ENCODE measurements around the gene CTAGE9. TPM values are rescaled to one million over a fixed set of nuclear protein-coding genes. Genes with fewer than 3 reads are reported as not detected.

CTAGE9 gene
- total and polyA plus RNA-seq, 2 of the 8 experiments (the other 6 are each of a cell fraction or from before 2014, with no cell fraction given) = not detected

DNA sequence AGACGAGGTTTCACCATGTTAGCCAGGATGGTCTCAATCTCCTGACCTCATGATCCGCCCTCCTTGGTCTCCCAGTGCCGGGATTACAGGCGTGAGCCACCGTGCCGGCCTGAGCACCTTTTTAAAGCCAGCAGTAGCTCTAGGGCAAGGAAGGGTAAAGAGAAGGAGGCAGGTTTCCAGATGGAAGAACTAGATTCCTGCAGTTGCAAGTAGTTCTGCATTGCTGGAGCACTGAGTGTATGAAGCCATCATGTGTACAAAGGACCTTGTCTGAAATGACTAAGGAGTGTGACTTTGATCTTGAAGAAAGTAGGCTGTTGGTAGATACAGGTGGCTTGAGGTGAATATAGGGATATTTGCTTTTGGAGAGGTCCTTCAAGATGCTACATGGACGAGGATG, 13.9 kb downstream of the CTAGE9 start:
- no peak overlapping the region for H4K5ac ChIP-seq (ENCODE audit: insufficient read length, low read depth, low read length)
- no peak for TF ChIP-seq CEBPB (IDR thresholded peaks at IDR 0.05; ENCODE audit: low read depth, low read length)
- TF ChIP-seq, protein P1, sequence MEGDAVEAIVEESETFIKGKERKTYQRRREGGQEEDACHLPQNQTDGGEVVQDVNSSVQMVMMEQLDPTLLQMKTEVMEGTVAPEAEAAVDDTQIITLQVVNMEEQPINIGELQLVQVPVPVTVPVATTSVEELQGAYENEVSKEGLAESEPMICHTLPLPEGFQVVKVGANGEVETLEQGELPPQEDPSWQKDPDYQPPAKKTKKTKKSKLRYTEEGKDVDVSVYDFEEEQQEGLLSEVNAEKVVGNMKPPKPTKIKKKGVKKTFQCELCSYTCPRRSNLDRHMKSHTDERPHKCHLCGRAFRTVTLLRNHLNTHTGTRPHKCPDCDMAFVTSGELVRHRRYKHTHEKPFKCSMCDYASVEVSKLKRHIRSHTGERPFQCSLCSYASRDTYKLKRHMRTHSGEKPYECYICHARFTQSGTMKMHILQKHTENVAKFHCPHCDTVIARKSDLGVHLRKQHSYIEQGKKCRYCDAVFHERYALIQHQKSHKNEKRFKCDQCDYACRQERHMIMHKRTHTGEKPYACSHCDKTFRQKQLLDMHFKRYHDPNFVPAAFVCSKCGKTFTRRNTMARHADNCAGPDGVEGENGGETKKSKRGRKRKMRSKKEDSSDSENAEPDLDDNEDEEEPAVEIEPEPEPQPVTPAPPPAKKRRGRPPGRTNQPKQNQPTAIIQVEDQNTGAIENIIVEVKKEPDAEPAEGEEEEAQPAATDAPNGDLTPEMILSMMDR (IDR thresholded peaks at IDR 0.05; ENCODE audit: control extremely low read depth in 1 of 3, insufficient read depth in 1 of 3, low read depth in 1 of 3, low read length in 3 of 3) = no peak
- no peak for TF ChIP-seq SAP30 (IDR thresholded peaks at IDR 0.05; ENCODE audit: insufficient read depth, insufficient replicate concordance, low read length)
- TF ChIP-seq CBX8 (IDR thresholded peaks at IDR 0.05; ENCODE audit: borderline replicate concordance, low read depth, low read length) = no peak
- H3K4me1 ChIP-seq (replicated peaks in 1 of 4; ENCODE audit: control insufficient read depth in 3 of 4, insufficient read depth in 4 of 4, low read length in 3 of 4) = peaks cover 0 to 3% (median 1%) of the 10 kb centered on the region in 4 experiments; a peak in 2 of 7 replicates
- H3K18ac ChIP-seq (ENCODE audit: extremely low read depth, low read length) = no peak overlapping the region; the same call in 1 of the 2 replicates
- H3K23me2 ChIP-seq (ENCODE audit: low read depth, low read length) = no peaks in the 10 kb centered on the region
- no peaks in the 10 kb centered on the region for H3K79me1 ChIP-seq (ENCODE audit: low read depth, low read length)
- no peak for DNase-seq (ENCODE audit: low read depth in 1 of 2, low spot score in 2 of 2)
- H2BK15ac ChIP-seq (ENCODE audit: low read length) = no peak overlapping the region
- no peak overlapping the region for H2AFZ ChIP-seq (ENCODE audit: low read length)
- no peaks in the 10 kb centered on the region for H3K9me3 ChIP-seq (ENCODE audit: insufficient read depth in 2 of 2, low read depth in 1 of 2, low read length in 1 of 2)
- H3K9ac ChIP-seq (replicated peaks in 1 of 4; ENCODE audit: extremely low read depth in 1 of 4, low read depth in 3 of 4, low read length in 3 of 4) = no peak overlapping the region
- H3K4me3 ChIP-seq (ENCODE audit: extremely low read depth in 1 of 4, insufficient read depth in 2 of 4, low read depth in 3 of 4, low read length in 4 of 4) = no peak overlapping the region
- no peak overlapping the region for H3K27ac ChIP-seq (ENCODE audit: low read depth, low read length)
- H3K79me2 ChIP-seq (ENCODE audit: control insufficient read depth in 1 of 2, insufficient read depth in 2 of 2, low read length in 2 of 2) = no peaks in the 10 kb centered on the region
- 96% methylated on average over 7 of the region's 7 CpGs; no CpG with 5 or more reads in 1 of the 2 experiments for WGBS, 2 experiments (ENCODE audit: extremely low coverage in 1 of 2, insufficient coverage in 1 of 2, insufficient read length in 1 of 2, insufficient replicate concordance in 2 of 2, low coverage in 1 of 2, low lambda C conversion rate in 2 of 2, missing lambda C conversion rate in 1 of 2)
- no peak overlapping the region for H2BK20ac ChIP-seq (ENCODE audit: low read length)
- H3K14ac ChIP-seq (ENCODE audit: insufficient read length) = no peak overlapping the region
- FAIRE-seq = no peak
- H2BK5ac ChIP-seq (ENCODE audit: low read depth, low read length) = no peak overlapping the region
- no peak overlapping the region for H4K8ac ChIP-seq (ENCODE audit: extremely low read depth, insufficient read depth, low read length)
- no peaks in the 10 kb centered on the region for H3K27me3 ChIP-seq (replicated peaks in 1 of 4; ENCODE audit: control insufficient read depth in 3 of 4, extremely low read depth in 1 of 4, insufficient read depth in 3 of 4, low read length in 3 of 4)
- ChIA-PET POLR2A (ENCODE audit: partially characterized antibody) (interaction anchor here (1.3 kb wide), 1 partner anchor 219 kb away, joined by 4 read pairs; no protein-coding TSS in a partner anchor), CTCF (ENCODE audit: partially characterized antibody) (interaction anchor here (1.1 to 4.3 kb wide), 8 partner anchors 21 to 289 kb away, joined by 3 to 43 read pairs (median 14); no protein-coding TSS in a partner anchor)
- H2AK5ac ChIP-seq (ENCODE audit: low read depth, low read length) = no peak overlapping the region
- H3K4ac ChIP-seq (replicated peaks; ENCODE audit: insufficient read length, low read depth, low read length) = no peak overlapping the region
- no peak overlapping the region for H3K4me2 ChIP-seq (ENCODE audit: insufficient read depth in 1 of 2, low read depth in 2 of 2, low read length in 2 of 2)
- H4K20me1 ChIP-seq (replicated peaks in 1 of 2; ENCODE audit: control insufficient read depth in 1 of 2, insufficient read depth in 2 of 2, low read length in 2 of 2) = no peaks in the 10 kb centered on the region
- no peak overlapping the region for H2BK120ac ChIP-seq (replicated peaks; ENCODE audit: low read depth, low read length)
- no peaks in the 10 kb centered on the region for H3K36me3 ChIP-seq (ENCODE audit: control insufficient read depth in 2 of 4, insufficient read depth in 4 of 4, low read length in 3 of 4)
- H3K23ac ChIP-seq (ENCODE audit: insufficient read length) = no peak overlapping the region
- no peak overlapping the region for H2BK12ac ChIP-seq (ENCODE audit: low read depth, low read length)
- H4K91ac ChIP-seq (replicated peaks; ENCODE audit: insufficient read length, low read length) = no peak overlapping the region
- H3K56ac ChIP-seq (replicated peaks; ENCODE audit: insufficient read length, low read depth, low read length) = no peak overlapping the region
